ENCODE data around the gene CSRNP3.

The CSRNP3 gene

GRCh38 chr2:165593081-165593480 is 123.6 kb downstream of the CSRNP3 start:
- FAIRE-seq: no peak

GRCh38 chr2:165594231-165594934 is 124.9 kb downstream of the CSRNP3 start:
- FAIRE-seq: no peak

- no peak for FAIRE-seq
Observed at GRCh38 chr2:165594935-165595255, 125.4 kb downstream of the CSRNP3 start.

- no peak for FAIRE-seq
Observed at GRCh38 chr2:165596788-165597187, 127.3 kb downstream of the CSRNP3 start.

GRCh38 chr2:165601065-165601830 is 131.8 kb downstream of the CSRNP3 start:
- no peak for FAIRE-seq

GRCh38 chr2:165601928-165602521 is 132.5 kb downstream of the CSRNP3 start:
- FAIRE-seq: no peak

- no peak for FAIRE-seq
Observed at GRCh38 chr2:165609672-165610071, 140.2 kb downstream of the CSRNP3 start.

GRCh38 chr2:165610591-165611029 is 141.1 kb downstream of the CSRNP3 start:
- no peak for FAIRE-seq

- FAIRE-seq: no peak
Observed at GRCh38 chr2:165617741-165618481, 148.4 kb downstream of the CSRNP3 start.

- FAIRE-seq: no peak
Observed at GRCh38 chr2:165618806-165619205, 149.3 kb downstream of the CSRNP3 start.

- no peak for FAIRE-seq
Observed at GRCh38 chr2:165621086-165621560, 151.6 kb downstream of the CSRNP3 start.

GRCh38 chr2:165623161-165623560 is 153.7 kb downstream of the CSRNP3 start:
- no peak for FAIRE-seq

- no peak for FAIRE-seq
Observed at GRCh38 chr2:165623783-165624469, 154.4 kb downstream of the CSRNP3 start.

- FAIRE-seq: no peak
Observed at GRCh38 chr2:165624470-165624800, 154.9 kb downstream of the CSRNP3 start.

- FAIRE-seq: no peak
Observed at GRCh38 chr2:165627470-165627869, 158.0 kb downstream of the CSRNP3 start.

- FAIRE-seq: no peak
Observed at GRCh38 chr2:165629776-165630175, 160.3 kb downstream of the CSRNP3 start.

- no peak for FAIRE-seq
Observed at GRCh38 chr2:165630236-165630635, 160.7 kb downstream of the CSRNP3 start.

- no peak for FAIRE-seq
Observed at GRCh38 chr2:165631089-165631488, 161.6 kb downstream of the CSRNP3 start.

- no peak for FAIRE-seq
Observed at GRCh38 chr2:165632594-165632993, 163.1 kb downstream of the CSRNP3 start.

GRCh38 chr2:165633431-165633830 is 163.9 kb downstream of the CSRNP3 start:
- FAIRE-seq: no peak

GRCh38 chr2:165634282-165634681 is 164.8 kb downstream of the CSRNP3 start:
- no peak for FAIRE-seq

GRCh38 chr2:165634855-165635254 is 165.4 kb downstream of the CSRNP3 start:
- no peak for FAIRE-seq

GRCh38 chr2:165635532-165635931 is 166.0 kb downstream of the CSRNP3 start:
- no peak for FAIRE-seq
